GM19397 (cell line): ENCODE results near the gene MAGEC3.
"Not testable (repeated sequence)": the region's sequence is repeated elsewhere in the genome, so short reads cannot be mapped to it uniquely, and the experiment has no call there.

Experiments
- ATAC-seq: cut with Tn5 transposase; IDR thresholded peaks from one replicate; pipeline ENCODE4 v1.9.1; 2021; ENCODE audit warnings: mild to moderate bottlenecking, moderate library complexity; ENCODE audit not compliant: unreplicated experiment

MAGEC3 gene, protein sequence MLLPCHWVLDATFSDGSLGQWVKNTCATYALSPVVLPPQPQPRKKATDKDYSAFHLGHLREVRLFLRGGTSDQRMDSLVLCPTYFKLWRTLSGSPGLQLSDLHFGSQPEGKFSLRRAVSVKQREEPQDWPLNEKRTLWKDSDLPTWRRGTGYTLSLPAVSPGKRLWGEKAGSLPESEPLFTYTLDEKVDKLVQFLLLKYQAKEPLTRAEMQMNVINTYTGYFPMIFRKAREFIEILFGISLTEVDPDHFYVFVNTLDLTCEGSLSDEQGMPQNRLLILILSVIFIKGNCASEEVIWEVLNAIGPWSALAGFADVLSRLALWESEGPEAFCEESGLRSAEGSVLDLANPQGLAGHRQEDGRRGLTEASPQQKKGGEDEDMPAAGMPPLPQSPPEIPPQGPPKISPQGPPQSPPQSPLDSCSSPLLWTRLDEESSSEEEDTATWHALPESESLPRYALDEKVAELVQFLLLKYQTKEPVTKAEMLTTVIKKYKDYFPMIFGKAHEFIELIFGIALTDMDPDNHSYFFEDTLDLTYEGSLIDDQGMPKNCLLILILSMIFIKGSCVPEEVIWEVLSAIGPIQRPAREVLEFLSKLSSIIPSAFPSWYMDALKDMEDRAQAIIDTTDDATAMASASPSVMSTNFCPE

DNA sequence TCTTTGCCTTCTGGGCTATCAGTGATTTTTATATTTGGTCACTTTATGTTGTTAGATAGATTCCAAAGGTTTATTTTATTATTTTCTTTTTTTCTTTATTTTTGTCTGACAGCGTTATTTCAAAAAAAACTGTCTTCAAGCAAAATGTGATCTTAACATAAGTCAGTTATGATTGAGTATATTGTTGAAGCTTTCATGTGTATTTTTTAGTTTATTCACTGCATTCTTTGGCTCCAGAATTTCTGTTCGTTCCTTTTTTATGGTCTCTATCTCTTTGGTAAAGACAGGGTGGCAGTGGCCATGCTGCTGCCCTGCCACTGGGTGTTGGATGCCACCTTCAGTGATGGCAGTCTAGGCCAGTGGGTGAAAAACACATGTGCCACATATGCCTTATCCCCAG, at the start of gene MAGEC3:
Gene MAGEC3 (plus strand): TSS at position 301 of the 400 bp plus-strand sequence. CDS start 0 bp downstream, at position 301.
- ATAC-seq, result no peak

DNA sequence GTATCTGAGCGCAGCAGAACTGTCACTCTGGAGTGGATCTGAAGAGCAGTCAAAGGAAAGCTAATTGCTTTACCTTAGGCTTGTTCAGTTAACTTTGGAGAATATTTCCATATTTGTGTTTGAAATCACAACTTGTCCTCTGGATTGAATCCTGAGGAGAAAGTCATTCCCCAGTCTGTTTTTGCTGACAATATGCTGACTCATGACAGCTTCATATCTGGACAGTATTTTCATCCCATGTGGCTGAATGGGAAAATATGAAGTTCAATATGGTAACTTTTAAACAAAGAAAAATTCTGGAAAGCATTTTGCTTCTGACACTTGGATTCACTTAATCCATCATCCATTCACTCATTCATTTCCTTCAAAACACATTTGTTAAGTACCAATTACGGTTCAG, 46.3 kb upstream of the MAGEC3 start:
- no peak for ATAC-seq

DNA sequence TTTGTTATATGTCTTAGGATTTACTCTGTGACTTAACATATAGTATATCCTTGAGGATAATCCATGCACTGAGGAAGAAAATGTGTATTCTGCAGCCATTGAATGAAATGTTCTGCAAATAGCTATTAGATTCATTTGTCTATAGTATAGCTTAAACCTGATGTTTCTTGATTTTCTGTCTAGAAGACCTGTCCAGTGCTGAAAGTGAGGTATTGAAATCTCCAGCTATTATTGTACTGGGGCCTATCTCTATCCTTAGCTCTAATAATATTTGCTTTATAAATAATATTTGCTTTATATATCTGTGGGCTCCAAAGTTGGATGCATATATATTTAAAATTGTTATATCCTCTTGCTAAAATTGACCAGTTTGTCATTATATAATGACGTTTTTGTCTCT, 26.7 kb upstream of the MAGEC3 start:
- ATAC-seq, result no peak

DNA sequence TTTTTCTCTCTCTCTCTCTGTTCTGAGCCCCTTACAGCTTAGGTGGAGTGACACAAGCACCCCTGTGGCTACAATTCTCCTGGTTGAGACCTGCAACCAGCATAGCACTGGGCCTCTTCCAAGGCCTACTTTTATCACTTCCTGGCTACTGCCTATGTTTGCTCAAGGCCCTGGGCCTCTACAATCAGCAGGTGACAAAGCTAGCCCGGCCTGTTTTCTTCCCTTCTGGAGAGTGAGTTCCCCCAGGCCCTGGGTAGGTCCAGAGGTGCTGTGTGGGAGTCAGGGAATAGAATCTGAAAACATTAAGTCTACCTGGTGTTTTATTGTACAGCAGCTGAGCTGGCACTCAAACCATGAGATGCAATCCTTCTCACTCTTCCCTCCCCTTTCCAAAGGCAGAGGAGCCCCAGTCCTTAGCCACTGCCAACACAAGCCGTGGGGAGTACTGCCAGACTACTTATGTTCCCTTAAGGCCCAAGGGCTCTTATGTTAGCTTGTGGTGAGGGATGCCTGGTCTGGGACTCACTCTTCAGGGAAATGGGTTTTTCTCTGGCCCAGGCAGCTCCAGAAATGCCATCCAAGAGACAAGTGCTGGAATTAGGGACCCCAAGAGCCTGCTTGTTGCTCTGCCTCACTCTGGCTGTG, 23.8 kb upstream of the MAGEC3 start:
- ATAC-seq, result no peak

DNA sequence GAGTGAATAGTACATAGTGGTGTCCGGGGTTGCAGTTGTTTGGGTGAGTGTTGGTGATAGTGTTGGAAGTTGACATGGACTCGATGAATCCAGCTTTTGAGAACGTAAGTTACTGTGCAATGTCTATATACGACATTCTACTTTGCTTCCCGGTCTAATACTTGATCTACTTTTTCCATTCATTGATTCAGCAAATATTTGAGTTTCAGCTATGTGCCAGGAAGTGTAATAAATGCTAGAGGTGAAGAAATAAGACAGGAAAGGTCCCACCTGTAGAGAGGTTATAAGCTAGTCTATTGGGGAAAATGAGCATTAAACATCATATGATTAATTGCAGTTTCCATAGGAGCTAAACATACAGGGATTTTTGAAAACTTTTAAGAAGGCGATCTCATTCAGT, 22.2 kb upstream of the MAGEC3 start:
- no peak for ATAC-seq

DNA sequence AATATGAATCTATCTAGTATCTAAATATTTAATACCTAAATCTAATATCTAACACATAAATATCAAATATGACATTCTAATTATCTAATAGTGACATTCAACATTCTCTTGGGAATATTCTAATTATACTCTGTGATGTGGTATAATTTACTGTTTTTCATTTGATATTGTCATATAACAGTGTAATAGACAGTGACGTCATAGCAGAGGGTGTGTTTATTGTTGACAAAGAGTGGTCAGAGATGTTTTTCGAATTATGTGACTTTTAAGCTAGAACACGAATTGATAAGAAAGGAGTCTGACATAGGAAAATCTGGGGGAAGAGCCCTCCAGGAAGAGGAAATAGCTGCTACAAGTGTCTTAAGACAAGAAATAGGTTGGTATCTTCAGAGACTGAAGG, 5.9 kb upstream of the MAGEC3 start:
- no peak for ATAC-seq

DNA sequence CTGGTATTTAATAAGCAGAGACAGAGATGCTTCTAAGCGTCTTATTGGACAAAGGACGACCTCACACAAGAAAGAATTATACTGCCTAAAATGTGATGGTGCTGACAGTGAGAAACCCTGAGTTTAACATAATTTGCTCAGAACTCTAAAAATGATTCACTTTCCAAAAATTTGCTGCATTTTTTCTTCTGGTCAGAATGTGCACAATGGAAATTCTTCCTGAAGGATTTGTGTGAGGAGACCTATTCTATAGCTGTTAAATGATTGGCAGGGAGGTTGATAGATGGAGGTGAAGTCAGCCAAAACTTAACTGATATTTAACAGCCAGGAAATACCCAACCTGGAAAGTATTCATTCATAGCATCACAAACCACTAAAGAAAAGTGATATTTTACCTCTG, 1.7 kb downstream of the MAGEC3 start:
- no peak for ATAC-seq

DNA sequence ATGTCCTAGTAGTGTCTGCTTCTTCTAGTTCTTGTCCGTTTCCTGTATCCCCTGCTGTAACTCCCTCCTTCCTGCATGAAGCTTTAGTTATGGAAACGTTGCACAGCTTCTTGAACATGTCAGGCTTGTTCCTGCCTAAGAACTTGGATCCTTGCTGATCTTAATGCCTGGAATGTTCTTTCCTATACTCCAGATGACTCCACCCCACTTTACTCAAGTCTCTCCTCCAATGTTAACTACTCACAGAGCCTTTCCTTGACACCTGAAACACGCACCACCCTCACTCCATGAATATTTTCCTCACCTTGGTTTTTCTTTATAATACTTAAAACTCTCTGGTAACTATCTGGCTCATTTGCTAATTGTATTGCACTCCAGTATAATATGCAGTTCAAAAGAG, 19.4 kb downstream of the MAGEC3 start:
- ATAC-seq, result no peak

DNA sequence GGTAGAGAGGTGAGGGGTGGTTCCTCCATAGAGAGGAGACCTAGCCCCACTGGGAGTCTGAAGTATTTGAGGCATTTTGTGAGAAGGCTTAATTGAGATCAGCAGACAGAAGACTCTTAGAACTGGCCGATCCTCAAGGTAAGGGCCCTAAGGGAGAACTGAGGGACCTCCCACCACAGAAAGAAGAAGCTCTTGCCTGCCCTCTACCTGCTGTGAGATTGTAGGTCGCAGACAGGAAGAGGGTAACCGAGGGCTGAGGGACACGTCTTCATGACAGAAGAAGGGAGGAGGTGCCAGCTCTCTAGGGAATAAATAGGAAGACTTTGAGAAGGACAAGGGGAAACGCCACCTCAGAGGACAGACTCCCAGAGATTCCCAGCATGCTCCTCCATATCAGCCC, 41.5 kb downstream of the MAGEC3 start:
- no peak for ATAC-seq

DNA sequence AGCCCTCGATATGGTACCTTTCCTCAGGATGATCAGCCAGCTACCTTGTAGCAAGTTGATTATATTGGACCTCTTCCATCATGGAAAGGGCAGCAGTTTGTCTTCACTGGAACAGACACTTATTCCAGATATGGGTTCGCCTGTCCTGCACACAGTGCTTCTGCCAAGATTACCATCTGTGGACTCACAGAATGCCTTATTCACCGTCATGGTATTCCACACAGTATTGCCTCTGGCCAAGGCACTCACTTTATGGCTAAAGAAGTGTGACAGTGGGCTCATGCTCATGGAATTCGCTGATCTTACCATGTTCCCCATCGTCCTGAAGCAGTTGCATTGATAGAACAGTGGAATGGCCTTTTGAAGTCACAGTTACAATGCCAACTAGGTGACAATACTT, 50.7 kb downstream of the MAGEC3 start:
- not testable (repeated sequence) for ATAC-seq

DNA sequence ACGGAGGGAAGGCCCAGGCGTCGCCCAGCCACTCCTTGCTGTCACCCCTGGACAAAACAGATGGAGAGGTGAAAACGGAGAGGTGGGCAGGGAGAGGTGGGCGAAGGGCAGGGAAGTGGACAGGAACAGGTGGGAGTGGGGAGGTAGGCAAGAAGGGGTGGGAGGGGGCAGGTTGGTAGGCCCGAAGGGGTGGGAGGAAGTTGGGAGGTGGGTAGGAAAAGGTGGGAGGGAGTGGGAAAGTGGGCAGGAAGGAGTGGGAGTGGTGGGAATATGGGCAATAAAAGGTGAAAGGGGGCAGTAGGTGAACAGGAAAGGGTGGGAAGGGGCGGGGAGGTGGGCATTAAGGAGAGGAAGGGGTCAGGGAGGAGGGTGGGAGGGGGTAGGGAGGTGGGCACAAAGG, 56.6 kb downstream of the MAGEC3 start:
- no peak for ATAC-seq

DNA sequence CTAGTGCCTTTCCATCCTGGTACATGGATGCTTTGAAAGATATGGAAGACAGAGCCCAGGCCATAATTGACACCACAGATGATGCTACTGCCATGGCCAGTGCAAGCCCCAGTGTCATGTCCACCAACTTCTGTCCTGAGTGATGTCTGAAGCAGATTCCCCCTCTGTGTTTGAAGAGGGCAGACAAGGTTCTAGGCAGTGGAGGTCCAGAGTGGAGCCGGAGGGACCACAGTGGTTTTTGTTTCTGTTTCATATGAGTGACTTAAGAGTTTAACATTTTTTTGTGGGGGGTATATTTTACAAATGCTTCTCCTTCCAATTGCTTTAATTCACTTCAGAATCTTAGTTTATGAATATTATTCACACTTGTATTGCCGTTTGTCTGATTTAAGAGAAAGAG, 59.6 kb downstream of the MAGEC3 start:
- no peak for ATAC-seq

DNA sequence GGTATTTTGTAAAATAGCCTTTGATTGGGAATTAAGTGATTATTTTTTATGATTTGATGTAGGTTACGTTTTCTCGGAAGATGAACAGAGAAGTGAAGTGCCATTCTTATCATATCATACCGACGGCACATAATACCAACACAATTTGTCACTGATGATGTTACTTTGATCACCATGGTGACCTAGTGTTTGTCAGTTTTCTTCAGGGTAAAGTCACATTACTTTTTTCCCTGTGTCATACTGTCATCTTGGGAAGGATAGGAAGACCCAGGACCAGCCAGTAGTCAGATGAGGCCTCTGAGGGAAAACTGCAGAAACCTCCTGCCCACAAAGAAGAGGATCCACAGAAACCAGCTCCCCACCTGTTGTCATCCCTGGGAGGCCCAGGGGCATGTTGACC, 64.2 kb downstream of the MAGEC3 start:
- no peak for ATAC-seq

DNA sequence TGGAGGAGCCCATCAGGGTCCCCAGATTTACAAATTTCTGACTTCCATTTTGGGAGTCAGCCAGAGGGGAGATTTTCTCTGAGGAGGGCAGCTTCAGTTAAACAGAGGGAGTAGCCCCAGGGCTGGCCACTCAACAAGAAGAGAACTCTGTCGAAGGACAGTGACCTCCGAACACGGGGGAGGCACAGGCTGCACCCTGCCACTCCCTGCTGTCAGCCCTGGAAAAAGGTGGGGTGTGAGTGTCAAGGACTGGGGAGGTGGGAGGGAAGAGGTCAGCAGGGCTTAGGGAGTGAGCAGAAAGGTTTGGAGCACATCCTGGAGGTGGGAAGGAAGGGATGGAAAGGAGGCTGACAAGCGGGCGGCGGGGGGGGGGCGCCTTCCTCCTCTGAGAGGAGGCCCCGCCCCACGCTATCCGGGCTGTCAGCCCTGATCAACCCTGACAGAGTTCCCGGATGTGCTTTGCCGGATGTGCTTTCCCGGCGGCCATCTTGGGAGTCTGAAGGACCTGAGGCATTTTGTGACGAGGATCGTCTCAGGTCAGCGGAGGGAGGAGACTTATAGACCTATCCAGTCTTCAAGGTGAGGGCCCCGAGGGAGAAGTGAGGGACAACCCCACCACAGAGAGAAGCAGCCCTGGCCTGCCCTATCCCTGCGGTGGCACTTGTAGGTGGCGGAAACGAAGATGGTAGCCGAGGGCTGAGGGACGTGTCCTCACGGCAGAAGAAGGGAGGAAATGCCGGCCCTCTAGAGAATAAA, 65.5 kb downstream of the MAGEC3 start, which contains the start of gene MAGEC1:
Gene MAGEC1 (plus strand): TSS at position 495 of the 756 bp plus-strand sequence. CDS start 1,179 bp downstream, outside the sequence.
- no peak for ATAC-seq

DNA sequence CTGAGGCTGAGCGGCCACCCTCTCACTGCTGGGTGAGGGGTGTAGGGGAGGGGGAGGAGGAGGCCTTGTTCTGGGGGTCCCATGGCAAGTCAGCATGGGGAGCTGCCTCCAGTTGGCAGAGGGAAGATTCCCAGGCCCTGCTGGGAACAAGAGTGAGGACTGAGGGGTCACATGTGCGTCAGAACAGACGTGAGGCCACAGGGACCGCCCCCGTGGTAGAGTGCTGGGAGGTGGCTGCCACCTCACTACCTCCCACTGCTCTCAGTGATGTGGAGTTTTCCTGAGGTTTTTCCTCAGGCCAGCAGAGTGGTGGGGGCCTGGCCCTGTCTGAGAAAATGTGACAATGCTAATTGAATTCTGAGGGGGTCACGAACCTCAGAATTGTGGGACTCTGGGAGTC, 66.1 kb downstream of the MAGEC3 start:
- no peak for ATAC-seq

DNA sequence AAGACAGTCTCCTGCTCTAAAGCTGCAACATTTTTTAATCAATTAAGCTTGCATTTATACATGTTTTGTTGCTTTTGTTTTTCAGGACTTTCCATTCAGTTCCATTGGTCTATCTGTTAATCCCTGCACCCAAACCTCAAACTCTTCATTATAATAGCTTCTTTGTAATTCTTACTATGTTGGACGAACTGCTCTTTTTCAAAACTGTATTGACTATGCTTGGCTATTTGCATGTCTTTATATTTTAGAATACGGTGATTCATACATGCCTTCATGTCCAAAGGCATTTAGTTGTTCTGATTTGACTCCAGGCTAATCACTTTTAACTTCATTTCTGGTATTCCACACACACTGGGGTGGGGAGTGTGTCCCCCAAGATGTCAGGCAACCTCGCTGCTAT, 79.7 kb downstream of the MAGEC3 start:
- ATAC-seq, result no peak

DNA sequence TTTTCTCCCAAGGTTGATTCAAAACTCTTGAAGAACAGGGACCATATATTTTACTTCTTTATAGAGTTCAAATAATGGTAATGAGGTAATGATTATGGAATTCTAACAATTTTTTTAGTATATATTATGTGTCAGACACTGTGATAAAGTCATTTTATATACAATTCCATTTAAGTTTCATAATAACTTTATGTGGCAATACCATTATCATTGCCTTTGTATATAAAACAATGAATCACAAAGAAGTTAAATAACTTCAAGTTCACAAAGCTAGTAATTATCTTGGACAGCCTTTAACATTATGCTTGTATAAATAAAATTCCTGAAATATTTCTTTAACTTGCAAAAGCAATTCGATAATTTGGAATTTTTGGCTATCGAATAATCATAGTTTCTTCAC, 86.2 kb downstream of the MAGEC3 start:
- no peak for ATAC-seq

DNA sequence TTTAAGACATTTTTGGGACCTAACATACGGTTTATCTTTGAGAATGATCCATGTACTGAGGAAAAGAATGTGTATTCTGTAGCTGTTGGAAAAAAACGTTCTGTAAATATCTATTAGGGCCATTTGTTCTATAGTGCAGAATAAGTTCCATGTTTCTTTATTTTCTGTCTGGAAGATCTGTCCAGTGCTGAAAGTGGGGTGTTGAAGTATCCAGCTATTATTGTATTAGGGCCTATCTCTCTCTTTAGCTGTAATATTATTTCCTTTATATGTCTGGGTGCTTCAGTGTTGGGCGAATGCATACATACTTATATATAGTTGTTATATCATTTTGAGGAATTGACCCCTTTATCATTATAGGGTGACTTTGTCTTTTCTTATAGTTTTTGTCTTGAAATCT, 90.3 kb downstream of the MAGEC3 start:
- no peak for ATAC-seq

DNA sequence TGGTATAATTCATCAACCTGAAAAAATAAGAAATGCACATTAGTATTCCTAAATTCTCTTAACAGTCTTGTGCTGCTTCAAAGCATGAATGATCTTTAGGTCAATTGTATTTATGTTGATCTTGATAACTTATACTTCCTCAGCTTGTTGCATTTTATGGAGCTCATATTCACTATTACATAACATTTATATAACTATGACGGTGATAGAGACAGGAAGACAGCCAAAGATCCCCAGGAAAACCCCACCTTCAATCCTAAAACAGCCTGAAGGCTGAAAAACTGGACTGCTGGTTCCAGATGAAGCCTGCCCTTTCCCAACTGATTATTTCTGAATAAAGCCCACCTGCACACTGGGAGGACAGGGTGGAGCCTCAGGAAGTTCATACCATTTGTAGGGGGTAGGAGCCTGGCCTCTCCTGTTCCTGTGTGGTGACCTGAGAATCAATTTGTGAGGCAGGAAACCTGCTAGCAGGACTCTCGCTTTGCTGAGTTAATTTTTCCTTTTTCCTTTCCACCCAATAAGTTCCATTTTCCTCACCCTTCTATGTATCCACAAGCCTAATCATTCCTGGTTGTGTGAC, 96.0 kb downstream of the MAGEC3 start:
- no peak for ATAC-seq

DNA sequence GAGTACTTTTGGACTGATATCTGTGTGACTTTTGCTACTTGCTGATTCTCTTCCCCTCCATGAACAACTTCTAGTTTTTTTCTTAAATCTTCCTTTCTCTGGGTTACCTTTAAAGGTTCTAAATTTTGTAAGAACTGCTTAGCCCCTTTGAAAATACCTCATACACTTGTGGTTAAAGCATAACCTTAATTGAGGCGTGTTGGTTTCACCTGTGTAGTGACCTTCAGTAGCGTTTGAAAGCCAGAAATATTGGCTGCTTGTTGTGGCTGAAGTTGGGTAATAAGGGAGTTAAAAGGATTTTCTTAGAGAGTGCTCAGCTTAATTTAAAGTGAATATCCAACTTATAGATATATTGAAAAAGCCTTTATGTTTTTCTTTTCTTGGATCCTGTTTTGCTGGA, 97.5 kb downstream of the MAGEC3 start:
- no peak for ATAC-seq

DNA sequence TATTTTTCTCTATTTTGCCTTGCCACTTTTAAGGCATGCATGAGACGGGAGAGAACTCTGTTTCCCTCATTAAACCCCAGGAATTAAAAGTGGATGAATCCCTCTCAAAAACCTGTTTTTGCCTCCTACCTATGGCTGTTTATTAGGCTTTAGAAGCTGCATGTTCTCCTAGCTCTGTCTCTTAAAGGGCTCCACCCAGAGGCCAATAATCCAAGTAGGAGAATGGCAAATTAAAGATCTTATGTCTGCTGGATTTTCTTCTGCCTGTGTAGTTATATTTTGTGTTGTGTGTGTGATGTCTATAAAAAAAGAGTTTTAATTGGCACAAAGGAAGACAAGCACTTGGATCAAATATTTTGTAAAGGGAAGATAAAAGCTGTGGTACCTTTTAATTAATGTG, 98.0 kb downstream of the MAGEC3 start:
- no peak for ATAC-seq
